Keratinocyte (primary cell): ENCODE data around the gene CAT. TPM values are rescaled to one million over a fixed set of nuclear protein-coding genes. Genes with fewer than 3 reads are reported as not detected.
A peak's percentile ranks its signal among the peaks of the same experiment; 100 is the strongest.

Source experiments
- DNase-seq: peaks from one replicate; pipeline ENCODE4 v3.0.0-alpha.2; 2011; ENCODE audit warnings: low read depth, missing footprints, low spot score
- FAIRE-seq: peaks from 2 replicates; lab custom pipeline; 2011; peaks lifted over from hg19 to GRCh38; lab: Jason Lieb, UNC
- H2AFZ ChIP-seq: 2 replicates; pipeline ENCODE4 v1.6.0; 2012; ENCODE audit warnings: low read length, control low read depth, inconsistent platforms; ENCODE audit not compliant: control insufficient read depth
- H3K27ac ChIP-seq: 2 replicates; pipeline ENCODE4 v1.5.1; 2011; ENCODE audit warnings: low read length; ENCODE audit not compliant: control insufficient read depth, insufficient read depth
- H3K27me3 ChIP-seq: 3 replicates; pipeline ENCODE4 v1.6.0; 2011; ENCODE audit warnings: low read length; ENCODE audit not compliant: control insufficient read depth, insufficient read depth; ENCODE audit errors: extremely low read depth
- H3K36me3 ChIP-seq, 2 experiments: 2 replicates in 1 of 2; 3 replicates in 1 of 2; pipeline ENCODE4 v1.5.1; 2011; ENCODE audit warnings: low read length in 2 of 2, mild to moderate bottlenecking in 1 of 2; ENCODE audit not compliant: control insufficient read depth in 2 of 2, insufficient read depth in 2 of 2; ENCODE audit errors: extremely low read depth in 1 of 2
- H3K4me1 ChIP-seq: 3 replicates; pipeline ENCODE4 v1.5.1; 2011; ENCODE audit warnings: low read length; ENCODE audit not compliant: control insufficient read depth, insufficient read depth; ENCODE audit errors: extremely low read depth
- H3K4me2 ChIP-seq: 3 replicates; pipeline ENCODE4 v1.6.0; 2011; ENCODE audit warnings: low read depth, low read length; ENCODE audit not compliant: control insufficient read depth, insufficient read depth; ENCODE audit errors: extremely low read depth
- H3K4me3 ChIP-seq, 3 experiments: fragments of 200-600 bp in 1 of 3; sonication (generic) in 1 of 3; 2 replicates in 2 of 3; 3 replicates in 1 of 3; pipeline ENCODE4 v1.5.1; 2011 to 2016; ENCODE audit warnings: low read length in 3 of 3, mild to moderate bottlenecking in 3 of 3, control low read depth in 2 of 3, inconsistent platforms in 1 of 3, low read depth in 1 of 3, mixed read lengths in 1 of 3, mixed run types in 1 of 3, moderate library complexity in 1 of 3; ENCODE audit not compliant: control insufficient read depth in 2 of 3, insufficient read depth in 2 of 3; ENCODE audit errors: extremely low read depth in 1 of 3
- H3K79me2 ChIP-seq: 2 replicates; pipeline ENCODE4 v1.6.0; 2012; ENCODE audit warnings: low read length; ENCODE audit not compliant: control insufficient read depth, insufficient read depth
- H3K9ac ChIP-seq: 3 replicates; pipeline ENCODE4 v1.6.0; 2011; ENCODE audit warnings: low read length; ENCODE audit not compliant: control insufficient read depth, insufficient read depth; ENCODE audit errors: extremely low read depth
- H3K9me1 ChIP-seq: 3 replicates; pipeline ENCODE4 v1.6.0; 2011; ENCODE audit warnings: low read length; ENCODE audit not compliant: control insufficient read depth, insufficient read depth; ENCODE audit errors: extremely low read depth
- H3K9me3 ChIP-seq: 2 replicates; pipeline ENCODE4 v1.5.1; 2012; ENCODE audit warnings: low read depth, low read length; ENCODE audit not compliant: control insufficient read depth
- H4K20me1 ChIP-seq: 3 replicates; pipeline ENCODE4 v1.6.0; 2011; ENCODE audit warnings: low read length; ENCODE audit not compliant: control insufficient read depth, insufficient read depth; ENCODE audit errors: extremely low read depth
- EZH2 ChIP-seq: IDR thresholded peaks from one replicate; pipeline ENCODE4 v1.6.1; 2012; ENCODE audit warnings: inconsistent platforms, mild to moderate bottlenecking, low read length, moderate library complexity
- dilution Hi-C: fragments of 300-500 bp; cut with MboI; formaldehyde crosslinking; loops from one replicate; pipeline ENCODE4 v1.7.0; 2020; ENCODE audit warnings: low sequenced_read_pairs; ENCODE audit not compliant: extremely low pct_ligation_motif_present
- polyA plus RNA-seq, 5 experiments: library from polyadenylated mRNA; depleted of rRNA in 3 of 5; stranded (reverse) in 3 of 5; stranded (forward) in 1 of 5; unstranded in 1 of 5; fragments of >200 nt; gene quantifications; 1 replicate in 1 of 5; 2 replicates in 3 of 5; 3 replicates in 1 of 5; pipeline versions ENCODE4 v1.2.1 to v1.2.3, GENCODE V29; 2011 to 2012; ENCODE audit warnings: missing spikeins in 2 of 5, low read depth in 1 of 5, low replicate concordance in 1 of 5
- TF ChIP-seq, protein P1 (sequence below), 3 experiments: IDR thresholded peaks in 1 of 3; conservative IDR thresholded peaks in 1 of 3; optimal IDR thresholded peaks in 1 of 3; 2 replicates in 2 of 3; 3 replicates in 1 of 3; pipeline versions ENCODE3 to v1.5.1; 2011; ENCODE audit warnings: low read length in 3 of 3, mild to moderate bottlenecking in 3 of 3, moderate library complexity in 2 of 3, control low read depth in 1 of 3, inconsistent platforms in 1 of 3; ENCODE audit not compliant: insufficient read depth in 2 of 3; ENCODE audit errors: extremely low read depth in 1 of 3

Gene CAT
- polyA plus RNA-seq, 1 donor (not counting 4 experiments of a cell fraction or from before 2014, with no cell fraction given), result 94.8 TPM

DNA sequence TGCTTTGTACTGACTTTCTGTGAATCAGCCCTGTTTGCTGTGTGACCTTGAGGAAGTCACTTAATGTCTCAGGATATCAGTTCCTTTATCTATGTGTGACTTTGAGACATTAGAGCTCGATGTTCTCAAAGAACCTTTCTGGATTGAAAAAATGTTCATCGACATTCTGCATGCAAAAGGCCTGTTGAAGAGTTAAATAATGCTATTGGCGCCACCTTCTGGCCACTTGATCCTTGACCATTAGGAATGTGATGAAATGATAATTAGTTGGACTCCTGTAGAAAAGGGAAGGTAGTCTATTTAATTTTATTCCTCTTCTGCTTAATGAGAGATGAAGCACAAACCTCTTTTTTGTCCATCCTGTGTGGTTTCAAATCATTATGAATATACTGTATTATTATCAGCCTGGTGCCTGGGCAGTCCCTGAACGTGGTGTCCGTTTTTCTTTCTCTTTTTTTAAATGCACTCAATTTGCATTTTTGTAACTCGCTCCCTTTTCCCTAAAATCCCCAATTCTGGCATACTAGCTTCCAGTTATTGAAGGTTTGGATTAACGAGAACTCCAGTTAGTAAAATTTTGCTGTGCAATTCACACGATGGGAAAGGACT, 54.2 kb downstream of the CAT start:
- H3K27ac ChIP-seq, result no peak overlapping the region
- no peak for DNase-seq
- no peaks in the 10 kb centered on the region for H4K20me1 ChIP-seq
- H3K36me3 ChIP-seq, result no peaks in the 10 kb centered on the region
- no peaks in the 10 kb centered on the region for H3K79me2 ChIP-seq
- FAIRE-seq, result peak; percentile 86
- H2AFZ ChIP-seq, result no peak overlapping the region
- TF ChIP-seq, protein P1, sequence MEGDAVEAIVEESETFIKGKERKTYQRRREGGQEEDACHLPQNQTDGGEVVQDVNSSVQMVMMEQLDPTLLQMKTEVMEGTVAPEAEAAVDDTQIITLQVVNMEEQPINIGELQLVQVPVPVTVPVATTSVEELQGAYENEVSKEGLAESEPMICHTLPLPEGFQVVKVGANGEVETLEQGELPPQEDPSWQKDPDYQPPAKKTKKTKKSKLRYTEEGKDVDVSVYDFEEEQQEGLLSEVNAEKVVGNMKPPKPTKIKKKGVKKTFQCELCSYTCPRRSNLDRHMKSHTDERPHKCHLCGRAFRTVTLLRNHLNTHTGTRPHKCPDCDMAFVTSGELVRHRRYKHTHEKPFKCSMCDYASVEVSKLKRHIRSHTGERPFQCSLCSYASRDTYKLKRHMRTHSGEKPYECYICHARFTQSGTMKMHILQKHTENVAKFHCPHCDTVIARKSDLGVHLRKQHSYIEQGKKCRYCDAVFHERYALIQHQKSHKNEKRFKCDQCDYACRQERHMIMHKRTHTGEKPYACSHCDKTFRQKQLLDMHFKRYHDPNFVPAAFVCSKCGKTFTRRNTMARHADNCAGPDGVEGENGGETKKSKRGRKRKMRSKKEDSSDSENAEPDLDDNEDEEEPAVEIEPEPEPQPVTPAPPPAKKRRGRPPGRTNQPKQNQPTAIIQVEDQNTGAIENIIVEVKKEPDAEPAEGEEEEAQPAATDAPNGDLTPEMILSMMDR (optimal IDR thresholded peaks at IDR 0.05 in 1 of 3, IDR thresholded peaks at IDR 0.05 in 1 of 3, conservative IDR thresholded peaks at IDR 0.05 in 1 of 3; ENCODE audit: extremely low read depth in 1 of 3, insufficient read depth in 2 of 3, low read length in 3 of 3), result peak; percentile 42 to 68 (median 50)
- no peak for TF ChIP-seq EZH2
- H3K9me1 ChIP-seq, result no peaks in the 10 kb centered on the region
- no peak overlapping the region for H3K9ac ChIP-seq
- no peaks in the 10 kb centered on the region for H3K4me1 ChIP-seq
- dilution Hi-C loops, result no loop called here
- no peak overlapping the region for H3K4me3 ChIP-seq
- peaks cover 3% of the 10 kb centered on the region for H3K27me3 ChIP-seq
- H3K9me3 ChIP-seq, result no peaks in the 10 kb centered on the region
- H3K4me2 ChIP-seq, result no peak overlapping the region

GRCh38 chr11:34493468-34493867, 54.7 kb downstream of the CAT start:
- peaks cover 3% of the 10 kb centered on the region for H3K27me3 ChIP-seq
- no peaks in the 10 kb centered on the region for H4K20me1 ChIP-seq
- no peak for DNase-seq
- H3K4me1 ChIP-seq, result no peaks in the 10 kb centered on the region
- no peak overlapping the region for H3K4me2 ChIP-seq
- no peak overlapping the region for H3K9ac ChIP-seq
- H3K9me3 ChIP-seq, result no peaks in the 10 kb centered on the region
- TF ChIP-seq EZH2, result no peak
- TF ChIP-seq, protein P1 (optimal IDR thresholded peaks at IDR 0.05 in 1 of 3, IDR thresholded peaks at IDR 0.05 in 1 of 3, conservative IDR thresholded peaks at IDR 0.05 in 1 of 3; ENCODE audit: extremely low read depth in 1 of 3, insufficient read depth in 2 of 3, low read length in 3 of 3), result no peak
- H3K36me3 ChIP-seq, result no peaks in the 10 kb centered on the region
- H3K9me1 ChIP-seq, result no peaks in the 10 kb centered on the region
- no peak for FAIRE-seq
- H2AFZ ChIP-seq, result no peak overlapping the region
- dilution Hi-C loops, result no loop called here
- H3K79me2 ChIP-seq, result no peaks in the 10 kb centered on the region
- H3K4me3 ChIP-seq, result no peak overlapping the region
- H3K27ac ChIP-seq, result no peak overlapping the region
